GM12875 (cell line): ENCODE results near the gene RBCK1.

Source experiments
- H3K4me3 ChIP-seq: one replicate; pipeline ENCODE4 v1.5.1; 2011; ENCODE audit warnings: low read depth, low read length, control low read depth
- CTCF ChIP-seq: IDR thresholded peaks from 2 replicates; pipeline ENCODE4 v1.5.1; 2011; ENCODE audit warnings: low read depth, mild to moderate bottlenecking, control low read depth, inconsistent platforms, low read length, moderate library complexity, borderline replicate concordance; ENCODE audit not compliant: insufficient read depth

RBCK1 gene

GRCh38 chr20:437787-438486, 29.8 kb downstream of the RBCK1 start:
- no peak for TF ChIP-seq CTCF

GRCh38 chr20:438571-439469, 30.7 kb downstream of the RBCK1 start:
- no peak overlapping the region for H3K4me3 ChIP-seq
- TF ChIP-seq CTCF, result no peak

More at GRCh38 chr20:437787-438486, 29.8 kb downstream of the RBCK1 start:
- H3K4me3 ChIP-seq, result no peak overlapping the region

DNA sequence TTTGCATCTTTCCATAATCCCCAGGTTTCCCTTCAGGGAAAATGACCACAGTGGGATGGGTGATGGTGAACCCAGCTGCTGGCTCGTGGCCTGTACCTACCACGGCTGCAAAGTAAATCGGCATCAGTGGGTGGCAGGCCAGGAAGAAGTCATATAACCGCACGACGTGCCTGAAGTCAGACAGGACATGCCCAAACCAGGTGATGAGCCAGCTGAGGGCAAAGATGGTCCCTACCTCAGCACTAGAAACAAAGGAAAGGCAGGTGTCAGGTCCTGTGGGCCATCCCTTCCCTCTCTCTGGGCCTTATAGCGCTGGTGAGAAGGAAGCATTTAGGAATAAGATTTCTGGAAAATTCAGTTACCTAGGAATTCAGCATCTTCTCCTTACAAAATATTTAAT, 32.0 kb downstream of the RBCK1 start:
- TF ChIP-seq CTCF, result no peak
- H3K4me3 ChIP-seq, result no peak overlapping the region

DNA sequence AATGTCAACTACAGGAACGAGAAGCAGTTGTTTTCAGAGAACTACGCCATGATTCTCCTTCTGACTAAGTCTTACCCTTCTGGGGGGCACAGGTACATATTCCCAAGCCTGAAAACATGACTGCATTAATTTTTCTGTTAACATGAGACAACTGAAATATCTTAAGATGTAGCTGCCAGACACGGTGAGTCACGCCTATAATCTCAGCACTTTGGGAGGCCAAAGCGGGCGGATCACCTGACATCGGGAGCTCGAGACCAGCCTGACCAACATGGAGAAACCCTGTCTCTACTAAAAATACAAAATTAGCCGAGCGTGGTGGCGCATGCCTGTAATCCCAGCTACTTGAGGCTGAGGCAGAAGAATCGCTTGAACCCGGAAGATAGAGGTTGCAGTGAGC, 32.5 kb downstream of the RBCK1 start:
- no peak for TF ChIP-seq CTCF
- H3K4me3 ChIP-seq, result no peak overlapping the region

DNA sequence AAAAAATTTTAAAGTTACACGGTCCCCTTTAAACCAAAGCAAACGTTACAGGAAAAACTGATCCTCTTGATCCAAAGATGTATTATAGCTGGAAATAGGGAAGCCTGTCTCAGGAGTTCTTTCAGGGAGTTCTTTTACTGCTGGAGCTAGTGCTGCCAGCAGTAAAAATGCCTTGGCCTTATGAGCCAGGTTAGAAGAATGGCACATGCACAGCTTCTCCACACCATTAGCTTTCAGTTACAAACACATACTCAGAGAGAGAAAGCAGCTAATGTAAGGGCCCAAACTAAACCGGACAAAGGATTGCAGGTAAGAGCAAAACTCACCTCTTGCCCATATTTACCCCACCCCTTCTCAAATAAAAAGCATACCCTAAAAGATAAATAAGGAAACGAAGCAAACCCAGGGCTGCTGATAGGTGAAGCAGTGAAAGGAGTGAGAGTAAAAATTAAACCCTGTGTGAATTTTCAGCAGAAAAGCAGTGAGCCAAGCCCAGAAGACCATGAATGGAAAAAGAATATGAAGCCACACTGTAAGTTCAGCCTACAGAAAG, 35.2 kb downstream of the RBCK1 start:
- TF ChIP-seq CTCF, result no peak
- H3K4me3 ChIP-seq, result no peak overlapping the region

- no peak for TF ChIP-seq CTCF
- no peak overlapping the region for H3K4me3 ChIP-seq
These were observed 36.0 kb downstream of the RBCK1 start for GRCh38 chr20:444117-444516.
